GM19455 (cell line): ENCODE results near the gene FXYD5.

Experiments used
- ATAC-seq: cut with Tn5 transposase; IDR thresholded peaks from one replicate; pipeline ENCODE4 v1.9.1; 2021; ENCODE audit not compliant: unreplicated experiment

Gene FXYD5

DNA sequence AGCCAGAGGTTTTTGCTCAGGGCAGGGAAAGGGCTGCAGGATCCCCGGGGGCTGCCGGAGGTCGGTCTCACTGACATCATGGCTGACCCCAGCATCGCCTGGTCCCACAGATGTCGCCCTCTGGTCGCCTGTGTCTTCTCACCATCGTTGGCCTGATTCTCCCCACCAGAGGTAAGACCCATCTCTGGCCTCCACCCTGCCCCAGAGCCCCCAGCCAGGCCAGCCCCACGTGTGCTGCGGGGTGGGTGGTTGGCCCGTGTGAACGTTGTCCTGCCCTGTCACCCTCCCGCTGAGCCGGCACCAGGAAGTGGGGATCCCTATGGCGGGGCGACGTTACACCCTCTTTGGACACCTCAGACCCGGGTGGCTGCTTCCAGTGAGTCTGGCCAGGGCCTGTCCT lies 906 bp downstream of the FXYD5 start:
- no peak for ATAC-seq

DNA sequence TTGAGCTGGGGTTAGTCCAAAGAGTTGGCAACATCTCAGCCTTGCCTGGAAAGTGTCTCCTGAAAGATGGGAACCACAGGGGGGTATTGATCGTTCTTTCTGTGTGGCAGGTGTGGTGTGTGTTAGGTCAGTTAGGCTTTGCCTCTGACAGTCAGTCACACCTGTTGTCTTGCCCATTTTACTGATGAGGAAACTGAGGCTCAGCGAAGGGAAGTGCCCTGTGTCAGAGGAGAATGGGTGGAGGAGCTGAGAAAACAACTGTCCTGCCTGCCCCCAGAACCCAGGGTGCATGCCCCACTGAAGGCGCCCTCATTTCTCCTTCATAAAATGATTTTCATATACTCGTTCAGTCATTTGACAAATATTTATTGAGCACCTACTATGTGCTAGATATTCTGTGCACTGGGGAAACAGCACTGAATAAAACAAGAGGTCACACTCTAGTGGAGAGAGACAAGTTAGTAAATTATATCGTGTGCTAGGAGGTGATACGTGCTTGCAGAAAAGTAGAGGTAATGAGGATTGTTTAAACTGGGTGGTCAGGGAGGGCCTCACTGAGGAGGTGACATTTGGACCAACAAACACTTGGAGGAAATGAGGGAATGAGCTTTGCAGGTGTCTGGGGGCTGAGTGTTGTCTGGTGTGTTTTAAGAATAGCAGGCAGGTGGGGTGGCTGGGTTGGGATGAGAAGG lies 1.6 kb downstream of the FXYD5 start:
- no peak for ATAC-seq

DNA sequence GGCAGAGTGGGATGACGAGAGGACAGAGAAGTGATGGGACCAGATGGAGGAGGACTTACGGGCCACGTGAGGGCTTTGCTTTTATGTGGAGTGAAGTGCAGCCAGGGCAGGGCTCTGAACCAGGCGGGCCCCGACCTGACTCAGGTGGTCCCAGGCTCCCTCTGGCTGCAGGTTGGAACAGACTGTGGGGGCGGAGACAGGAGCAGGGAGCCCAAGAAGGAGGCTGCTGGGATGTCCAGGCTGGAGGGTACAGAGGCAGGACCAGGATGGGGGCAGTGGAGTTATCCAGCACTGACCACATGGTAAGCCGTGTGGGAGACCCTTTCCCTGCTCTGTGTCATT lies 2.1 kb downstream of the FXYD5 start:
- no peak for ATAC-seq

DNA sequence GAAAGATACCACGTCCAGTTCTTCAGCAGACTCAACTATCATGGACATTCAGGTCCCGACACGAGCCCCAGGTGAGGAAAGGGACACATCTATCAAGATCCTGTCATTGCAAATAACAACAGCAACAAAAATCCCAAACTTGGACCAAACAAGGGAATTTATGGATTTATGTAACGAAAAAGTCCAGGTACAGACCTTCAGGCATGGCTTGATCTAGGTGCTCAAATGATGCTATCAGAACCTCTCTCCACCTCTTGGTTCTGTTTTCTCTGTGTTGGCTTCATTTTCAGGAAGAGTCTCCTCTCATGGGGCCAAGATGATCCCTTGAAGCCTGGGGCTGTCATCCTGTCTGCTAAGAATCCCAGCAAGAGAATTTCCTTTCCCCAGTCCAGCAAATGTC lies 2.9 kb downstream of the FXYD5 start:
- ATAC-seq: no peak

DNA sequence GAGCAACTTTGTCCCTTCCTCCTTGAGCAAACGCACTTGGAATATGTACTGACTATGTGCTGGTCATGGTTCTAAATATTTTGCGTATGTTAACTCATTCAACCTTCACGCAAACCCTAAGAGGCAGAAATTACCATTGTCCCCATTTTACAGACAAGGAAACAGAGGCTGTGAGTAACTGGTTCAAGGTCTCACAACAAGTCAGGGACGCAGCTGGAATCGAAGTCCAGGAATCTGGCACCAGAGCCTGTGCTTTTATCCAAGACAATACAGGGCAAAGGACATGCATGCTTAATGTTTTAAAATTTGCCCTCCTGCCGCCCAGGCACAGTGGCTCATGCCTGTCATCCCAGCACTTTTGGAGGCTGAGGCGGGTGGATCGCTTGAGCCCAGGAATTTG lies 5.1 kb downstream of the FXYD5 start:
- ATAC-seq: no peak

DNA sequence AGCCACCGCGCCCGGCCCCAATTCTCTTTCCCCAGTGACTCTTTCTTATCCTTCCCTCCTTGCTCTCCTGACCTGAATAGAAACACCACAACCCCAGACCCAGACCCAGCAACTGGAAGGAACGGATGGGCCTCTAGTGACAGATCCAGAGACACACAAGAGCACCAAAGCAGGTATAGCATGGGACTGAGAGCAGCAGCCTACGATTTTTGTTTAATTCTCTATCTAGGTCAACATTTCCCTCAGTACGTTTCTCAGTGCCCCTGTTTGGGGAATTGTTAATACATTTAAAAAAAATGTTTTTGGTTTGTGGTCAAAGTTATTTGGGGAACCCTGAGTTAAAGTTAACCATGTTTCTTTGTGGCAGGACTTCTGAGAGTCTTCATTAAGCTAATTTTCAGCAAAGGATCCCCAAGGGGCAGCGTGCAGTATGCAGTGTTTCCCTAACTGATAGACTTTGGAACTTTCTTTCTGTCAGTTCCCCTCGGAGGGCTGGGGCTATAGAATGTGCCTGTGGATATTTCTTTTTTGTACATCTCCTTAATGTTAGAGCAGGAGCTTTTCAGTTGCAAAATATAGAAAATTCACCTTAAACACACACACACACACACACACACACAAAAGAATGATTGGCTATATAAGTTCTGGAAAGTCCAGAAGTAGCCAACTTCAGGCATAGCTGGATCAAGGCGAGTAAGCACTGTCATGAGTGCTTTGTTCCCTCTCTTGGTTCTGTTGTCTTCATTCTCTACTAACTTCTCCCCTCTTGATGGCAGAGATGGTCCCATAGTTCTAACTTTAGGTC lies 6.3 kb downstream of the FXYD5 start:
- no peak for ATAC-seq

DNA sequence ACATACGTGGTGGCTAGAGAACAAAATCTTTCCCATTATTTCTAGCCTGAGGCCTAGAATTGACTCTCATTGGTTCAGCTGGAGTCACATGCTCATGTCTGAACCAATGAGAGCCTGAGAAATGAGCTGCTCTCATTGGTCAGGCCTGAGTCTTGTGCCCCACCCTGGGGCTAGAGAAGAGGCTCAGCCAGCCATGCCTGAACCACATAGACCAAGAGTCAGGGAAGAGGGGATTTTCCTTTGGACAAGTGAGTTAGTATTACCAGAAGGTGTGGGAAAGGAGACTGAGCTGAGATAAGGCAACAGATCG lies 6.9 kb downstream of the FXYD5 start:
- ATAC-seq: no peak

DNA sequence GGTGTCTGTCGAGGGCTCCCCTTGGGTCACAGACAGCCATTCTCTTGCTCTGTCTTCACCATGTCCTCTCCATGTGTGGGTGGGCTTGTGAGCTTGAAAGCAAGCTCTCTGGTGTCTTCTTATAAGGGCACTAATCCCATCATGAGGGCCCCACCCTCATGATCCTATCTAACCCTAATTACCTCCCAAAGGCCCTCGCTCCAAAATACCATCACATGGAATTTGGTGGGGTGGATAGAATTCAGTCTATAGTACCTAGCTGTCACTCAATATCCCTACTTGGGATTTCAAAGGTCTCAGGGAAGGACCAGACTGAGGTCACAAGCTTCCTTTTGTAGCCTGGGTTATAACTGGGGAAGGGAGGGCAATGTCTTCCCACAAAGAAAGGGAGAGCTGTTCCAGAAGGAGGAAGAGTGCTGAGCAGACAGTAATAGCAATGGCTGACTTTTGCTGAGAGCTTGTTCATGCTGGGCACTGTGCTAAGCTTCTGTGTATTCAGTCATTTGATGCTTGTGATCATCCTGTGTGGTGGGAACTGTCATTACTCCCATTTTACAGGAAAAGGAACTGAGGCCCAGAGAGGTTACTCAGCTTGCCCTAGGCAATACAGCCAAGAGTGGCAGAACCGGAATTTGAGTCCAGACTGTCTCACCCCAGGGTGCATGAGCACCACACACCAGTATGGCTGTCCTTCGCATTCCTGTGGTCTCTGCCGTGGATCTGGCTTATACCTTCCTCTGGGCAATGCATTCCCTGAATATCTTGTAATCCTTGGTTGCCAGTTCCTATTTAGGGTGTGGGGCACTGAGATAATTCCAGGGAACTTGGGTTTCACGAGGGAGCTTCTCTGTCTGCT lies 8.2 kb downstream of the FXYD5 start:
- ATAC-seq: no peak

DNA sequence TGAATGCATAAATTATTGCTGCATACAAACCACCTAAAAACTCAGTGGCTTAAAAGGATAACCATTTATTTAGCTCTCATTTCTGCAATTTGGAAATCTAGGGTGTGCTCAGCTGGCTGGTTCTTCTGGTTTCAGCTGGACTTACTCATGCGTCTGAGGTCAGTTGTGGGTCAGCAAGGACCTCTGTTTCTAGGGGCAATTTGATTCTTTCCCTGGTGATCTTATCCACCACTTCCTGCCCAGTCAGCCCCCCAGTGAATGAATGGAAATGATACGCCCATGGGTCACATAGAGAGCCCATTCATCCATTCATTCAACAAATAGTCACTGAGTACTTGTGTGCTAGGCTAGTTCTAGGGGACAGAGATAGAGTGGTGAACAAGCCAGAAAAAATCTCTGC lies 9.9 kb downstream of the FXYD5 start:
- ATAC-seq: no peak

DNA sequence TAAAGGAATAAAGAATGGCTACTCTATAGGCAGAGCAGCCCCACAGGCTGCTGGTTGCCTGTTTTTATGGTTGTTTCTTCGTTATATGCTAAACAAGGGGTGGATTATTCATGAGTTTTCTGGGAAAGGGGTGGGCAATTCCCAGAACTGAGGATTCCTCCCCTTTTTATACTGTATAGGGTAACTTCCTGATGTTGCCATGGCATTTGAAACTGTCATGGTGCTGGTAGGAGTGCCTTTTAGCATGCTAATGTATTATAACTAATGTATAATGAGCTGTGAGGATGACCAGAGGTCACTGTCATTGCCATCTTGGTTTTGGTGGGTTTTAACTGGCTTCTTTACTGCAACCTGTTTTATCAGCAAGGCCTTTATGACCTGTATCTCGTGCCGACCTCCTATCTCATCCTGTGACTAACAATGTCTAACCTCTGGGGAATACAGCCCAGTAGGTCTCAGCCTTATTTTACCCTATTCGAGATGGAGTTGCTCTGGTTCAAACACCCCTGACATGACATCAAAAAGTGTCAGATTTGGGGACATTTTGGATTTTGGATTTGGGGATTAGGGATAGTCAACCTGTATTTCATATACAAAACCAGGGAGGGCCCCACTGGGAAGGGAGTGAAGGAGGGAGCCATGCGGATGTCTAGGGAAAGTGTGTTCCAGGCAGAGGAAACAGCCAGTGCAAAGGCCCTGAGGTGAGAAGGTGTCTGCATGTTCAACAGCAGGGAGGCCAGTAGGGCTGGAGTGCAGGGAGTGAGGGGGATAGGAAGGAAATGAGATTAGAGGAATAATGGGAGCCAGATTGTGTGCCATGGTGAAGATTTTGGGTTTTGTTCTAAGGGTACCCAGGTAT lies 10.9 kb downstream of the FXYD5 start:
- no peak for ATAC-seq

DNA sequence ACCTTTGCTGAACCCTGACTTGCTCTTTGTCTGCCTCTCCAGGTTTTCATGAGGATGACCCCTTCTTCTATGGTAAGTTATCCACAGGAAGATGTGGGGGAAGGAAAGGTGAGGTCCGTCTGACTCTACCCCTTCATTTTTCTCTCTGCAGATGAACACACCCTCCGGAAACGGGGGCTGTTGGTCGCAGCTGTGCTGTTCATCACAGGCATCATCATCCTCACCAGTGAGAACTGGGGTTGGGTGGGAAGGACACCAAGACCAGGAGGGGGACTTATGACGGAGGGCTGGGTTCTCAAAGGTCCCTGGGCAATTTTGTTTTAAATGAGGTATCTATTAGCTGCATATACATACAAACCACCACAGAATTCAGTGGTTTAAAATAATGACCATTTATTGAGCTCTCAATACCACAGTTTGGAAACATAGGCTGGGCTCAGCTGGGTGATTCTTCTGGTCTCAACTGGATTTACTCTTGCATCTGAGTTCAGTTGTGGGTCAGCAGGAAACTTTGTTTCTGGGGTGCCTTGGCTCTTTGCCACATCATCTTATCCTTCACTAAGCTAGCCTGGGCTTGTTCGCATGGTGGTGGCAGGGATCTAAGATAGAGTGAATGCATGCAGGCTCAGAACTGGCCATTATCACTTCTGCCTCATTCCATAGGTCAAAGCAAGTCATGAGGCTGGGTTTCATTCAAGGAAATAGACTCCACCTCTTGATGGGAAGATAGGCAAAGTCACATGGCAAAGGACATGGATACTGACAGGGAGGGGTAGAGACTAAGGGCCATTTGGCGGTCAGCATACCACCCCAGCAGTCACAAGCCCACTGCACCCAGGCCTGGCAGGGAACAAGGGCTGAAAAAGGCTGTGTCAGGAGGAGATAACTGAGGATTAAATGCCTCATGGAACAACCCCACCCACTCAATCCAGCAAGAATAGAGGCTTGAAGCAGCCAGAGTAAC lies 11.8 kb downstream of the FXYD5 start:
- ATAC-seq: no peak

DNA sequence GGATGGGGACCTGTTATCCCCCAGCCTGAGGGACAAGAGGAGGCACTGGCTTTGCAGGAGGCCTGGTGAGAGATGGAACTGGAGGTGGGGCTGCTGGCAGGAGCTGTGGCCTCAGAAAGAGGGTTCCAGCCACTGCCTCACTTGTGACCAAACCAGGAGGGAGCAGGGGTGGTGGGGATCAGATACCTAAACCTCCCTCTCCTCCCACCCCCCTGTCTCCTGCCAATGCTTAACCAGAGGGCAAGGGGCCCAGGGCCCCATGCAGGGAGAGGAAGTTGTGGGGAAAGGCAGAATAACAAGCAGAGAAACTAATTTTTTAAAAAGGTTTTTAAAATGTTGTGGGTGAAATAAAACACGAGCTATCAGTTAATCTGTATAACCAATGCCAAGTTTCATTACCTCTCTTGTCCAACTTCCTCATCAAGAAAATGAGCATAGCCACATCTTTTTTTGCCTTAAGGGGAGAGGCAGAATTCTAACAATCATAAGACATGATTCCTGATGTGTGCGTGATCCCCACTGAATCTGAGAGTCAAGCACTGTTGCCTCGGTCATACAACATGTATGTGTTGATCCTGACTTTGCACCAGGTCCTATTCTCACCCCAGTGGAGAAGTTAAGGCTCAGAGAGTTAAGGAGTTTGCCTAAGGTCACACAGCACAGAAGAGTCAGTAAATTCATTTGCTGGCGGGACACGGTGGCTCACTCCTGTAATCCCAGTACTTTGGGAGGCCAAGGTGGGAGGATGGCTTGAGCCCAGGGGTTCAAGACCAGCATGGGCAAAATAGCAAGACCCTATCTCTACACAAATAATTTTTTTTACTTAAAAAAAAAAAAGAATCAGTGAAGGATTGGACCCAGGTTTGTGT lies 12.9 kb downstream of the FXYD5 start:
- no peak for ATAC-seq

DNA sequence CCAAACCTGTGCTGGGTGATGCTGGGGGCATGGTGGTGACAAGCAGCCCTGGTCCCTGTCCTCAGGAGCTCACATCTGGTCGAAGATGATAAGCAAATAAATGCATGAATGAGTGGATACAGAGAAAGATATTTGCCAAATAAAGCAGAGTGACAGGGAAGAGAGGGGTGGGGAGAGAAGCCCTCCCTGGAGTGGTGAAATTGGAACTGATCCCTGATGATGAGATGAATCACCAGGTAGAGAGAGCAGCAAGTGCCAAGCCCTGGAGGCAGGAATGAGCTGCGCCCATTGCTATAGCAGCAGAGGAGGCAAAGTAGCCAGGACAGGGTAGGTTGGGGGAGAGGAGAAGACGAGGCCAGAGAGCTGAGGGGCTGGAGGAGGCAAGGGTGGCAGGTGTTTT lies 13.7 kb downstream of the FXYD5 start:
- no peak for ATAC-seq

DNA sequence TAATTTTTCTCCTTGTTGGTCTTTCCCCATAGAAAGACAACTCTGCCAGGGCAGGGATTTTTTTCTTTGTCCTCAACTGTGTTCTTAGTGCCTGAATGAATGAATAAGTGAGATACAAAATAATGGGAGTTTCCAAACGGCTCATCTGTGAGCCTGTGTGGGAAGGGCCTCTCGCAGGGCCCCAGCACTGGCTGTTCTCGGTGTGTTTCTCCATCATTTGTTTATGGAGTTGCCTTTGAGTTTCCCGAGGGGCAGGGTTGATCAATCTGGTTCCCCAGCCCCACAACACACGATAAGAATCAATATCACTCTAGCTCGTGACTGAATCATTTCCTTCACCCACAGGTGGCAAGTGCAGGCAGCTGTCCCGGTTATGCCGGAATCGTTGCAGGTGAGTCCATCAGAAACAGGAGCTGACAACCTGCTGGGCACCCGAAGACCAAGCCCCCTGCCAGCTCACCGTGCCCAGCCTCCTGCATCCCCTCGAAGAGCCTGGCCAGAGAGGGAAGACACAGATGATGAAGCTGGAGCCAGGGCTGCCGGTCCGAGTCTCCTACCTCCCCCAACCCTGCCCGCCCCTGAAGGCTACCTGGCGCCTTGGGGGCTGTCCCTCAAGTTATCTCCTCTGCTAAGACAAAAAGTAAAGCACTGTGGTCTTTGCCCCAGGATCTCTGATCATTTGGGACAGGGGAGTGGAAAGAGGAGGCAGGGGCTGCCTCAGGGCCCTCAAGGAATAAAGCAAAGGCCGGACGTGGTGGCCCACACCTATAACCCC lies 14.9 kb downstream of the FXYD5 start:
- ATAC-seq: no peak

DNA sequence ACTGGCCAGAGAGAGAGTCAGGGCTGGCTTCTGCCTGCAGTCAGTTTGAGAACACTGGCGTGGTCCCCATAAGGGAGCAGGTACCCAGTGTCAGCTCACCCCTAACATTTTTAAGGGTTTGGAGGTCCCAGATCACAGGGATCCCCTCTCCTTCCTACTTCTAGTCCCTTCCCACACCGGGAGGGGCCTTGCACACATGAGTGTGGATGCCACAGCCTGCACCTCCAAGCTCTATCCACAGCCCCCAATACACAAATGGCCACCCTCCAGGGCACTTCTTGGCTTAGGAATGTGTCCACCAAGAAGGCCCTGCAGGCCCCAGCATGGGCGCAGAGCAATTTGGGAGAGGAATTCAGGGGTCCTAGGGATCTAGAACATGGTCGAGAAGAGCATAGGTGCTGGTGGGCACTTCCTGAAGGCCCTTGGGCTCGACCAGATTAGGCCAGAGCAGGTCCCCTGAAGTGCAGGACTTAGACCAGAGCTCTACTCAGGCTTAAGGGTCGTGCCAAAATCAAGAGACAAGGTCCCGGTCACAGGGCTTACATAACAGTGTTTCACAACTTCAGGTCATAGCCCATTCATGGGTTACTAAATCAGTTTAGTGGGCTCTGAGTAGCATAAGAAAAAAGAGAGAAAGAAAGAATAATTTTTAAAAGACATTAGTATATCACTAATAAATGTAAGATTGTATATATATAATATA lies 16.0 kb downstream of the FXYD5 start:
- no peak for ATAC-seq

DNA sequence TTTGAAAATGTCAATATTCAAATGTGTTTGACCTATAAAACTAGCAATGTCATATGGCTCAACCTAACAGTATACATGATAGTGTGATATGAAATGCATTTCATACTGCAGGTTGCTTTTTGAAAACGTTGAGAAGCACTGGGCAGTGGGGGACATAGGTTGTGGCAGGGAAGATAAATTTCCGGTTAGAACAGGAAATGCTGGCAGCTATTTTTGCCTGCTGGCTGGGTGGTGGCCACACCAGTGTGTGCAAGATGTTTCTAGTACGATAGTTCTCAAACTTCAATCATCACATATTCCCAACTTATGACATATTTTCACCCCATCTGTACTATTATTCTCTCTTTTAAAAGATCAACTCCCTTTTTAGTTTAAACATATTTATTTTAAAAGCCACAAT lies 17.2 kb downstream of the FXYD5 start:
- no peak for ATAC-seq

DNA sequence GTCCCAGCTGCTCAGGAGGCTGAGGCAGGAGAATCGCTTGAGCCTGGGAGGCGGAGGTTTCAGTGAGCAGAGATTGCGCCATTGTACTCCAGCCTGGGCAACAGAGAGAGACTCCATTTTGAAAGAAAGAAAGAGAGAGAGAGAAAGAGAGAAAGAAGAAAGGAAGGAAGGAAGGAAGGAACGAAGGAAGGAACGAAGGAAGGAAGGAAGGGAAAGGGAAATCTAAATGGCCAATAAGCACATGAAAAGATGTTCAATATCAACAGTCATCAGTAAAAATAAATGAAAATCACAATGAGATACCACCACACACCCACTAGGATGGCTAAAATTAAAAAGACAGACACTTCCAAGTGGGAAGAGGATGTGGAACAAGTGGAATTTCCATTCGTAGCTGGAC lies 19.7 kb downstream of the FXYD5 start:
- ATAC-seq: no peak

DNA sequence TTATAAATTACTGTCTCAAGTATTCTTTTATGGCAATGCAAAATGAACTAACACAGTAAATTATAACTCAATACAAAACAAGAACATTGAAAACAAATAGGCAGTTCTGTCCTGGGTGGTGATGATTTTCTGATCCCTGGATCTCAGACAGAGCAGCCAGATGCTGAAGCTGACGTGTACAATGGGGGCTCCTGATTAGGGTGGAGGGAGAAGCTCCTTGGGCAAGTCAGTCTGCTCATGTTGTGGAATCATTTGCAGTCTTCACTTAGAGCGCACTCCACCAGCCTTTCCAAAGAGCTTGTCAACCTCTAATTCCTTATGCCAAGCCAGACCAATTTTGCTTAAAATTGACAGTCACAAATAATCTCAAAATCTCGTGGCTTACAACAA lies 21.6 kb downstream of the FXYD5 start:
- no peak for ATAC-seq
